GM23338 (cell line): ENCODE results near the gene IGSF5.

Source experiments
- CTCF ChIP-seq, 2 experiments: fragments of 200-600 bp in 1 of 2; sonication (generic) in 1 of 2; conservative IDR thresholded peaks; 2 replicates each; pipeline versions ENCODE4 v1.5.1 to v1.6.1; 2016 to 2017; ENCODE audit warnings: antibody characterized with exemption in 2 of 2, low read depth in 2 of 2, mild to moderate bottlenecking in 2 of 2, moderate library complexity in 1 of 2
- ETS1 ChIP-seq: IDR thresholded peaks from 2 replicates; pipeline ENCODE4 v1.6.1; 2016; ENCODE audit warnings: antibody characterized with exemption
- EZH2 ChIP-seq: fragments of 200-600 bp; sonication (generic); IDR thresholded peaks from one replicate; pipeline ENCODE4 v1.8.0; 2017; ENCODE audit warnings: antibody characterized with exemption, mild to moderate bottlenecking, low read depth; ENCODE audit not compliant: unreplicated experiment
- EZH2phosphoT487 ChIP-seq: fragments of 200-600 bp; sonication (generic); IDR thresholded peaks from one replicate; pipeline ENCODE4 v1.8.1; 2018; ENCODE audit warnings: antibody characterized with exemption; ENCODE audit not compliant: unreplicated experiment
- POLR2AphosphoS5 ChIP-seq: IDR thresholded peaks from 2 replicates; pipeline ENCODE4 v1.6.1; 2016; ENCODE audit warnings: antibody characterized with exemption, low read depth
- REST ChIP-seq: IDR thresholded peaks from one replicate; pipeline ENCODE4 v1.6.1; 2018; ENCODE audit warnings: antibody characterized with exemption; ENCODE audit not compliant: unreplicated experiment
- ZNF331 ChIP-seq: fragments of 250-450 bp; sonication (Bioruptor Pico); IDR thresholded peaks from 2 replicates; pipeline ENCODE4 v1.5.0; 2020; ENCODE audit warnings: low read depth, mild to moderate bottlenecking, moderate library complexity

- TF ChIP-seq CTCF (conservative IDR thresholded peaks at IDR 0.05; ENCODE audit: low read depth in 2 of 2): no peak
- TF ChIP-seq POLR2AphosphoS5: no peak
- no peak for TF ChIP-seq EZH2
- no peak for TF ChIP-seq ETS1
- TF ChIP-seq EZH2phosphoT487: no peak
- no peak for TF ChIP-seq REST
- TF ChIP-seq ZNF331 (CRISPR knock-in tag): no peak
These were observed 16.6 kb upstream of the IGSF5 start for GRCh38 chr21:39728341-39728740.
